Measurements from ENCODE around the gene NECTIN4.
"Not testable (repeated sequence)": the region's sequence is repeated elsewhere in the genome, so short reads cannot be mapped to it uniquely, and the experiment has no call there.

NECTIN4 gene

GRCh38 chr1:161089251-161089924 lies at the start of gene NECTIN4:
Gene NECTIN4, minus strand, starts transcription at chr1:161089558. Its CDS starts 262 bp downstream, at chr1:161089296.
- DNase-seq, result no peak

DNA sequence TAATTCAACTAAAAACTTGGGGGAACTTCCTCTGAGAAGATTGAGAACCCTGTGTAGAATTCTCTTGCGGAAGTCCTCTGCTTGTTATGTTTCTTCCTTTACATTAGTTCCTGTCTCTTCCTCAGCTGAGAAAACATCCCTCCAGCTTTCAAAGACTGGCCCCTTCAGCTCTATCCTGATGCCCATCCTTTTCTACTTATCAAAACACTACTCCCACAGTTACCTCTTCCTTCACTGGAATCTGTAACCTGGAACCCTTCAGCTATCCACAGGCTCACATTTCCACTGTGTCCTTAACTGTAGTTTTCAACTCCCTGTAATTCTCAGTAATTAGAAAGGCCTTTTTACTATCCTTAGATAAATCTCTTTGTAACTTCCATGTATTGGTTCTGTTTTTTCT lies 49.1 kb upstream of the NECTIN4 start:
- no peak for DNase-seq

DNA sequence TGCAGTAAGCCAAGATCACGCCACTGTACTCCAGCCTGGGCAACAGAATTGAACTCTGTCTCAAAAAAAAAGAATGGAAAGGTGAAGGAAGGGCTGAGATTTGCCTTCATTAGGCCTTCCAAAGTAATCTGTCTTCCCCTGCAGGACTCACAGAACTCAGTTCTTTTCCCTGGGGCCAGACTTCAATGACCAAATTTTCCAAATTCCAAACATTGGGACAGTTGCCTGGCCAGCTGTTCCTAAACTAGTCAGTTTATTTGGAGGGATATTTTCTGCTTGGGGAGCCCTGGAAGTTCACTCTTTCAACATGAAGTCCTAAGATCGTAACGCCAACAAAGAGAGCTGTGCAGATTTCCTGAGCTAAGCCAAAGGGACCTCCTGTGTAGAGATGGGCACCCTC lies 48.5 kb upstream of the NECTIN4 start:
- no peak for DNase-seq

DNA sequence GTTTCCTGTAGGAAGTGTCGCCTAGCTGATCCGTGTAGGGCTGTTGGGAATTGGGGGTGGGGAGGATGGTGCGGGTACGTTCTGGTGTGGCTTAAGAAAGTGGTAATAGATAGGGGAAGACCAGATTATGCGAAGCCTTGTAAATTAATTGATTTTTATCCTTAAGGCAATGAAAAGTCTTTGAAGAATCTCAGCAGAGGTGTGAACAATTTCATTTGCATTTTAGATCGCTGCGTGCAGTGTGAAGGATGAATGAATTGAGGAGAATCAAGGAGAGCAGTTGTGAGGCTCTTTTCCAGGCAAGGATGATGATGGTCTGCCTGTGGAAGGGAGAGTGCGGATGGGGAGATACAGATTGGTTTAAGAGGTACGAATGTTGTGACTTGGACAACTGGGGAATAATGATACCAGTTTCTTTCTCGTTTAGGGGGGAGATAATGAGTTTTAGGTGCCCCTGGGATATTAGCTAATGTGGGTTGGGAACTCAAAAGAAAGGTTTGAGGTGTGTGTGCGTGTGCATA lies 43.9 kb upstream of the NECTIN4 start:
- DNase-seq, result no peak

DNA sequence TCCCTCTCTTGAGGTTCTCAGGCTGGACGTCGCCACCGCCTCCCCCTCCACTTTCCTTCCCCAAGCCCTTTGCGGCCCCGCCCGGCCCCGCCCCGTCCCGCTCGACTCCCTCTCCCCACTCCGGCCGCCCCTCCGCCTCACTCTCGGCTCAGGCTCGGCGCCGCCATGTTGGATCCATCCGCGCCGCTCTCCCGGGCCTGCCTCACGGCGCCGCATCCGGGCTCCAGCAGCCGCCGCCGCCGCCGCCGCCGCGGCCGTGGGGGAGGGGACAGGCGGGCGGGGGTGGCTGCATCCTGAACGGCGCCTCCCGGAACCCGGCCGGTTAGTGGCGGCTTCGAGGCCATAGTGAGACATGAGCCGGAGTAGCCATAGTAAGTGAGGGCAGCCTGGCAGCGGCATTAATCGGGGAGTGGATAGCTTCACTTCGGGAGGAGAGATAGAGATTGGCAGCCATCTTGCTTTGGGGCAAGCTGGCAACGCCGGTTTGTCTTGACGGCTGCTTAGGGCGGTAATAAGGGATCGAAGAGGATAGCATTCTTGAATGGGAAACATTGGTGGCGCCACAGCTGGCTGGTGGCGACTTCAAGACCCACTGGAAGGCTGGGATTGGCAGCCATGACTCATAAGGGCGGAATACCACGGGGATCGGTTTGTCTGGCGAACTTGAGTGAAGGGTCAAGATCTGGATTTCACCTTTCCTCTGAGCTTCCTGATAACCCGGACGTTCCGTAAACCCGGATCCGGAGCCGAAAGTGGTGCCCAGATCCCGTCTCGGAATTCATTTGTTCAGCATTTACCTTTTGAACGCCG lies 43.3 kb upstream of the NECTIN4 start, which contains the start of gene DEDD:
Gene DEDD (minus strand): TSS at position 258 of the 810 bp plus-strand sequence. CDS start 8,205 bp downstream, outside the sequence.
- DNase-seq, result peak; percentile 59

- no peak for DNase-seq
These were observed 42.4 kb upstream of the NECTIN4 start for GRCh38 chr1:161131523-161132409.

DNA sequence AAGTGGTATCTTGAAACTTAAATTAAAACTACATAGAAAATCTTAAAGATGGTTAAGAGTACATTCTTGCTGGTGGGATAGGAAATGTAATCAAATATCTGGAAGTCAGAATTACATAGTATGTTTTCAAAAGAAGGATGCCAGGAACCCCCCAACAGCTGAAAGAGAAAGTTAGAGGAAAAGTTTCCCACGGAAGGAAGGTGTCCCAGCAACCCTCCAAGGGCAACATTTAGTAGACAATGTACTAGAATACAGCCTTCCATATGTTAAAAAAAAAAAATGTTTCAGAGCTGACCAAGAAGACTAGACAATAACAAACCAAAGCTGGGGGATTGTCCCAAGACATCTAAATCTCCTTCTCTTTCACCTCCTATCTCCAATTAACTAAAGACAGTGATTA lies 40.9 kb upstream of the NECTIN4 start:
- DNase-seq, result no peak

GRCh38 chr1:161128591-161129420 lies 39.4 kb upstream of the NECTIN4 start:
- DNase-seq, result no peak

GRCh38 chr1:161127649-161128048 lies 38.3 kb upstream of the NECTIN4 start:
- DNase-seq, result no peak

GRCh38 chr1:161122967-161123366 lies 33.6 kb upstream of the NECTIN4 start:
- DNase-seq, result no peak

DNA sequence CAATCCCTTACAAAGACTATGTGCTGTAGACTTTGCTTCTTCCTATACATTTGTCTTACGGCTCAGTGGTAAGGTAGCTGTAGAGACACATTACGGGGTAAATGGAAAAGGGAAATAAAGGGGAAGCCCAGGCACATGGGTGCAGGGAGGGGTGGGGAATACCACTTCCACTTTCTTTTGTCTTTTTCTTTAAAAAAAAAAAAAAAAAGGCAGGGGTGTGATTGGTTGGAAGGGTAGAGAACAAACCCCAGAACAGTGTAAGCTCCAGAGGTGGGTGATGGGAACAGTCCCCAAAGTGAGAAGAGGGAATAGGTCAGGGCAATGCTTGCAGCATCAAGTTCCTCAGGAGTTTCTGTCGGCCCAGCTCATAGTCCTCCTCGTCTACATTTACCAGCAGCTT lies 32.5 kb upstream of the NECTIN4 start:
- no peak for DNase-seq

DNA sequence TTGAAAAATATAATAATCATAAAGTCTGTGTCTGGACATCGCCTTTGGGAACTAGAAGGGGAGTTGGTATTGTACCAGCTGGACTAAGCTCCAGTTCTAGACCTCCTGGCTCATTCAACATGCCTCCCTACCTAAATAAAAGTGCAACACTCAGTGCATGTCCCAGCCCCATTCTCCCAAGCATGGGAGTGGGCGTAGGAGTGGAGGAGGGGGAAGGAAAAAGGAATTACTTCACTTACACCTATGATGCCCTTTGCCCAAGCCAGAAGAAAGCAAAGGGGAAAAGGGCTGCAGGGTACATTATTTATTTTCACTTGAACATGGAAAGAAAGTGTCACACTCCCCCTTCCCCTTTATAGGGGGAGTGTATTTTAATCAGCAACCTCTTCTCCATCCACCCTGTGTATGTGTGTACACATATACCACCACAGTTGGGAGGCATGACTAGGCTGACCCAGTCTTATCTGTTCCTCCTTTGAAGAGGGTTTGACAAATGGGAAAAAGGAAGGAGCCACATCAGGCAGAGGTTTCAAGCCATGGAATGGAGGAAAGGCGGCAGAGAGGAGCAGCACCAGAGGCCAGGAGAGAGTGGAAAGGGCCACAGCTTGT lies 31.8 kb upstream of the NECTIN4 start:
- DNase-seq, result no peak

DNA sequence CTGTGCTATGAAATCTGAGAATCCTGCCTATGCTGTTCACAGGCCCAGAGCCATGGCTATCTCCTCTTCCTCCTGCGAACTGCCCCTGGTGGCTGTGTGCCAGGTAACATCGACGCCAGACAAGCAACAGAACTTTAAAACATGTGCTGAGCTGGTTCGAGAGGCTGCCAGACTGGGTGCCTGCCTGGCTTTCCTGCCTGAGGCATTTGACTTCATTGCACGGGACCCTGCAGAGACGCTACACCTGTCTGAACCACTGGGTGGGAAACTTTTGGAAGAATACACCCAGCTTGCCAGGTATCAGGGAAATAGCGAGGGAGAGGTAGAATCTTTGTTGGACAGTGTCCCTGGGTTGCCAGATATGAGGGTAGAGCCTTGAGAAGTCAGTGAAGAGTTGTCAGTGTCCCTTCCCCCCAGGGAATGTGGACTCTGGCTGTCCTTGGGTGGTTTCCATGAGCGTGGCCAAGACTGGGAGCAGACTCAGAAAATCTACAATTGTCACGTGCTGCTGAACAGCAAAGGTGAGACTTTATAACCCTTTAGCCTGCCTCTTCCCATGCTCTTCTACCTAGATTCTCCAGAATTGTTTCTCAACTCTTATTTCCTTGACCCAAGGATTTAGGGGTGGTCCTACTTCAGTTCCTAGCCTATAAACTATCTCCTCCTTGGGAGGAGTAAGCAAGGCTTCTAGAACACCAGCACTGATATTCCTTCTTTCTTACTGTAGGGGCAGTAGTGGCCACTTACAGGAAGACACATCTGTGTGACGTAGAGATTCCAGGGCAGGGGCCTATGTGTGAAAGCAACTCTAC lies 29.9 kb upstream of the NECTIN4 start:
- no peak for DNase-seq

GRCh38 chr1:161117759-161118581 lies 28.6 kb upstream of the NECTIN4 start, which contains the start of the genes NIT1 and PFDN2:
Gene NIT1, plus strand, starts transcription at chr1:161118105. Its CDS starts 72 bp downstream, at chr1:161118177.
Gene PFDN2, minus strand, starts transcription at chr1:161118037. Its CDS starts 11 bp downstream, at chr1:161118026.
- DNase-seq, result peak; percentile 19

GRCh38 chr1:161115961-161116360 lies 26.6 kb upstream of the NECTIN4 start:
- DNase-seq, result not testable (repeated sequence)

- DNase-seq, result no peak
These were observed 25.9 kb upstream of the NECTIN4 start for GRCh38 chr1:161115132-161115711.

- no peak for DNase-seq
These were observed 25.2 kb upstream of the NECTIN4 start for GRCh38 chr1:161114556-161114955.

GRCh38 chr1:161113915-161114314 lies 24.6 kb upstream of the NECTIN4 start:
- DNase-seq, result no peak

- no peak for DNase-seq
These were observed 22.2 kb upstream of the NECTIN4 start for GRCh38 chr1:161111527-161111926.

Data from cortex of kidney (tissue), 1 donor.